BLaER1 treated with 17β-estradiol and CSF1 and Interleukin-3, amounts not matched to agents 10 nM and 100 nM (cell line): Measurements from ENCODE around the gene SEMA5A.
A peak's percentile ranks its signal among the peaks of the same experiment; 100 is the strongest.

Source experiments
- H3K27ac ChIP-seq, 11 experiments: shearing (Covaris generic); formaldehyde crosslinking; 2 replicates each; pipeline ENCODE4 v1.8.1; 2022
- H3K27me3 ChIP-seq, 11 experiments: shearing (Covaris generic); formaldehyde crosslinking; 2 replicates each; pipeline ENCODE4 v1.8.1; 2022
- H3K36me3 ChIP-seq, 11 experiments: shearing (Covaris generic); formaldehyde crosslinking; 2 replicates each; pipeline ENCODE4 v1.8.1; 2022
- H3K4me1 ChIP-seq, 10 experiments: shearing (Covaris generic); formaldehyde crosslinking; 2 replicates each; pipeline ENCODE4 v1.8.1; 2022
- H3K4me2 ChIP-seq, 11 experiments: shearing (Covaris generic); formaldehyde crosslinking; 2 replicates each; pipeline ENCODE4 v1.8.1; 2022
- H3K4me3 ChIP-seq, 10 experiments: shearing (Covaris generic); formaldehyde crosslinking; 2 replicates each; pipeline ENCODE4 v1.8.1; 2022
- H3K9ac ChIP-seq, 11 experiments: shearing (Covaris generic); formaldehyde crosslinking; 2 replicates each; pipeline ENCODE4 v1.8.1; 2022
- H3K9me3 ChIP-seq, 11 experiments: shearing (Covaris generic); formaldehyde crosslinking; replicated peaks in 1 of 11; 2 replicates each; pipeline ENCODE4 v1.8.1; 2022
- H4K20me1 ChIP-seq, 11 experiments: shearing (Covaris generic); formaldehyde crosslinking; 2 replicates each; pipeline ENCODE4 v1.8.1; 2022
- Cebpa-rat ChIP-seq, 11 experiments: shearing (Covaris generic); IDR thresholded peaks; 2 replicates each; pipeline ENCODE4 v1.8.1; 2022

SEMA5A gene

DNA sequence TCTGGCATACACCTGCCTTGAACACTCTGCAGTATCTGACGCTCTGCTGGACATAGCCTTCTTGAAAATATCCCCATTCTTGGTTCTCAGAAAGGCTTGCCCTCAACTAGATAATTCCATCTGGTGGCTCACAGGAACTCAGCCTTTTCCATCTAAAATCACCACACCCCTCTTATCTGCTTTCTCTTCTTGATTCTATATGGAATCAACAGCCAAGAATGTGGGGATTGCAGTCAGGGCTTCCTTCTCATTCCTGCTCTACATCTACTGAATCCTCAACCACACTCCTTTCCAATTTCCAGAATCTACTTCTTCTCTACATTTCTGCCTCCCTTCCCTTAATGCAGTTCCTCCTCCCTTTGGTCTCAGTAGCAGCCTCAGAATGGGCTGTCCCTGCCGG, 170.1 kb downstream of the SEMA5A start:
- no peak overlapping the region for H3K27ac ChIP-seq
- no peaks in the 10 kb centered on the region for H3K4me1 ChIP-seq
- no peak overlapping the region for H3K4me3 ChIP-seq
- no peak overlapping the region for H3K4me2 ChIP-seq
- no peak overlapping the region for H3K9ac ChIP-seq
- no peaks in the 10 kb centered on the region; a peak in 1 of 22 replicates for H3K27me3 ChIP-seq
- H4K20me1 ChIP-seq = no peaks in the 10 kb centered on the region
- H3K36me3 ChIP-seq = no peaks in the 10 kb centered on the region
- no peak for TF ChIP-seq Cebpa-rat (IDR thresholded peaks at IDR 0.05)
- no peaks in the 10 kb centered on the region for H3K9me3 ChIP-seq

DNA sequence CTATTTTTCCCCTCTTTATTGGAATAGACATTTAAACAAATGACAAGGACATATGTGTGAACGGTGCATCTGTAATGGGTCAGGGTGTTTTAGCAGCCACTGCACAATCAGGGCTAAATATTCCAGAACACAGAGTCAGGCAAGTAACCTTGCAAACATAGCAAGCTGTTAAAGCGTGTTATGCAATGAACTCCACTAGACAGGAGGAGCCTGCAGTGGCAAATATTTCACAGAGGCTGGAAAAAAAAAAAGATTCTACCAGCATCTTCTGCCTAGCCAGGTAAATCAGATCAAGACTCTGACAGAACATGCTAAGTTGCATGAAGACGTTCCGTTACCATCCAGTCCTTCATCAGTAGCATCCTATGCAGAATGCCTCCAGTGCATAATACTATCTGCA, 171.8 kb downstream of the SEMA5A start:
- H3K4me3 ChIP-seq = no peak overlapping the region
- TF ChIP-seq Cebpa-rat (IDR thresholded peaks at IDR 0.05) = no peak
- H4K20me1 ChIP-seq = no peaks in the 10 kb centered on the region
- H3K9me3 ChIP-seq = peaks cover 0 to 2% (median under 1%) of the 10 kb centered on the region in 11 experiments; a peak in 6 of 22 replicates
- no peak overlapping the region for H3K27ac ChIP-seq
- H3K4me2 ChIP-seq = no peak overlapping the region
- no peaks in the 10 kb centered on the region; a peak in 1 of 22 replicates for H3K27me3 ChIP-seq
- no peak overlapping the region for H3K9ac ChIP-seq
- no peaks in the 10 kb centered on the region for H3K36me3 ChIP-seq
- no peaks in the 10 kb centered on the region for H3K4me1 ChIP-seq

DNA sequence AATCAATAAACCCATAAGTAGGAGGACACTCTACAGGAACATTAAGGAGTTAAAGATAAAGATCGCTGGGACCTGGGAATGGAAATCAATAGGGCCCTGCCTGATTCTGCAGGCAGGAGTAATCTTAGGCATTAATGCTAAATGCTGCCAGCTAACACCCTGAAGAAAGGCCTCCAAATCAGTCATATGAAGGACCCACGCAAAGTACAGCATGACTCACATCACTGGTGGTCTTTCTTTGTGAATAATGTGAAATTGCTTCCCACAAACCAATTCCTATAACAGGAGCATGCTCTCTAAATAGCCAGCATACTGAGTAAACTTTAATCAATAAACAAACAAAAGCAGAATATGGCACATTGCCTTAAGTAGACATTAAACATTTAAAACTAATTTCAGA, 172.3 kb downstream of the SEMA5A start:
- TF ChIP-seq Cebpa-rat (IDR thresholded peaks at IDR 0.05) = no peak
- Histone ChIP-seq H3K9ac (no peak overlapping the region), H3K27me3 (no peaks in the 10 kb centered on the region; a peak in 1 of 22 replicates), H3K4me2 (no peak overlapping the region), H3K36me3 (no peaks in the 10 kb centered on the region), H4K20me1 (no peaks in the 10 kb centered on the region), H3K27ac (no peak overlapping the region), H3K4me3 (no peak overlapping the region), H3K9me3 (peaks cover 0 to 6% (median 4%) of the 10 kb centered on the region in 11 experiments; a peak in 9 of 22 replicates), H3K4me1 (no peaks in the 10 kb centered on the region)

DNA sequence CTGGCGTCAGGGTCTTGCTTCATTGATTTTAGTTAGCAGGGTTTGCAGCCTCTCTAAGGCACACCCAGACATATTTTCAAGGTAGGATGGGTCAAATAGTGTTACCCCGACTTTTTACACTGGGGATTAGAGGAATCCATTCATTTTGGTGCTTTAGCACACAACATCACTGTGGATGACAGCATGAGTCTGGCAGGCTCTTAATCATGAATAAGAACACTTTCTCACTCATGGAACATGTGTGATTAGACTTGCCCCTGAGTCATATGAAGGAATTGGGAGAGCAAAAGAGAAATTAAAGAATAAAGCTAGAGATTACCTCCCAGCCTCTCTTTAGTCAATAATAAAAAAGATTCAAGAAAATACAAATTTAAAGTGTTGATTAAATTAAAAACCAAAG, 175.6 kb downstream of the SEMA5A start:
- TF ChIP-seq Cebpa-rat (IDR thresholded peaks at IDR 0.05) = no peak
- H3K4me1 ChIP-seq = no peaks in the 10 kb centered on the region
- H3K4me2 ChIP-seq = no peak overlapping the region
- no peak overlapping the region for H3K27ac ChIP-seq
- no peak overlapping the region for H3K4me3 ChIP-seq
- H3K9me3 ChIP-seq = peaks cover 0 to 9% (median 4%) of the 10 kb centered on the region in 11 experiments; a peak in 9 of 22 replicates
- H3K36me3 ChIP-seq = no peaks in the 10 kb centered on the region
- no peaks in the 10 kb centered on the region; a peak in 1 of 22 replicates for H3K27me3 ChIP-seq
- no peaks in the 10 kb centered on the region for H4K20me1 ChIP-seq
- H3K9ac ChIP-seq = no peak overlapping the region

DNA sequence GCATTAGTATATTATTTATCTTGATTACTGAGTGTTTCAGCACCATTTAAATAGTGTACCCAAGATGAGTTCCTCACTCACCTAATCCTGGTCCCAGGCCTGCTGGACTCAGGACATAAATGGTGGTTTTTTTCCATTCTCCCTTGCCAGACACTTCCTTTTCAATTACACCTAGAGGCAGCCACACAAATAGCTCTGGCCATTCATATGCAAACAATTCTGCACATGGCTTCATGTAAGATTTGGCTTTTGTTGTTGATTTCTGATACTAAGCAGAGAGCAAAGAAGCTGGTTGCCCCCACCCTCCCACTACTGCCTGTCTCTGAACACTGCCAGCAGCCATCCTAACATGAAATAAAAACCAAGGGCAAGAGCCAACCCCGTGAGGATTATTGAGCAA, 180.4 kb downstream of the SEMA5A start:
- H4K20me1 ChIP-seq = no peaks in the 10 kb centered on the region
- H3K9ac ChIP-seq = no peak overlapping the region
- H3K27me3 ChIP-seq = no peaks in the 10 kb centered on the region
- no peak overlapping the region for H3K27ac ChIP-seq
- TF ChIP-seq Cebpa-rat (IDR thresholded peaks at IDR 0.05) = no peak
- no peak overlapping the region for H3K4me3 ChIP-seq
- no peak overlapping the region for H3K4me2 ChIP-seq
- H3K4me1 ChIP-seq = peaks cover 13 to 24% (median 17%) of the 10 kb centered on the region in 10 experiments
- peaks cover 0 to 9% (median 4%) of the 10 kb centered on the region in 11 experiments; a peak in 9 of 22 replicates for H3K9me3 ChIP-seq
- no peaks in the 10 kb centered on the region for H3K36me3 ChIP-seq

DNA sequence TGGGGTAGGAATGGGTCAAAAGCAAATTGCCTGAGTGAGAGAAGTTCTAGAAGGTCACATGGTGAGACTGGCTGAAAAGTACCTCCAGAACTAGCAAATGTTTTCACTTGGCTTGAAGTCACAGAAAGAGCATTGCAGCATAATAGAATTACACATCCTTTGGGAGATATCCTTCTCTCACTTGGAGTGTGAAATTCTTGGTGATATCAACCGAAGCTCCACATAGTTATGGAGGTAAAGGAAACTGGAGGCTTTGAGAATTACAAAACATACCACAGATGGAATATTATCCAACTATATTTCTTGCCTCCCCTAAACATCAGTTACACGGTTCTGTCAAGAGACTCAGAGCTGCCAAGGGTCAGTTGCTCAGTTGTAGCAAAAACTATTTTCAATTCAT, 182.4 kb downstream of the SEMA5A start:
- Histone ChIP-seq H3K36me3 (no peaks in the 10 kb centered on the region), H3K9me3 (0 out of 22 replicates have a peak, but pooled peaks cover 0 to 1% (median 0%) of the 10 kb centered on the region in 11 experiments), H3K4me2 (peak overlapping the region; percentile 43 to 82 (median 62)), H3K27ac (no peak overlapping the region), H3K9ac (no peak overlapping the region), H3K4me3 (no peak overlapping the region), H3K27me3 (no peaks in the 10 kb centered on the region), H3K4me1 (peaks cover 13 to 24% (median 17%) of the 10 kb centered on the region in 10 experiments), H4K20me1 (no peaks in the 10 kb centered on the region)
- TF ChIP-seq Cebpa-rat (IDR thresholded peaks at IDR 0.05) = no peak

DNA sequence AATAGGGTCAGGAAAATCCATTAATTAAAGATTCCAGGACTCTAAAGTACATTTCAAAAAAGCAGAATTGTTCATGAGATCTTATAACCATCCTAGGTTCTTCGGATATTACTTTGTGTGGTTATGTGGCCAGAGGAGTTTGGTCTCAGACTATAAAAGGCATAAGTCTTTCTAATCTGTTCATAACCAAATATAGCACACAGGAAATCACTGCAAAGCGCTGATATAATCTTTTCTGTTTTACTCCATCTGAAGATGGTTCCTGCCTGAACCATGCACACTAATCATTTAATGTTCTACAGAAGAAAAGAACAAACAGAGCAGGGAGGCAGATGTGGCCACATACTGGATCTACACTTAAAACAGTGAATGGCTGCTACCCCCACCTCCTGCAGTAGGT, 182.8 kb downstream of the SEMA5A start:
- Histone ChIP-seq H3K4me1 (peaks cover 13 to 24% (median 17%) of the 10 kb centered on the region in 10 experiments), H3K4me3 (no peak overlapping the region), H4K20me1 (no peaks in the 10 kb centered on the region), H3K9ac (no peak overlapping the region), H3K4me2 (peak overlapping the region; percentile 43 to 82 (median 62)), H3K36me3 (no peaks in the 10 kb centered on the region), H3K27me3 (no peaks in the 10 kb centered on the region), H3K9me3 (no peaks in the 10 kb centered on the region), H3K27ac (no peak overlapping the region)
- TF ChIP-seq Cebpa-rat (IDR thresholded peaks at IDR 0.05) = no peak

DNA sequence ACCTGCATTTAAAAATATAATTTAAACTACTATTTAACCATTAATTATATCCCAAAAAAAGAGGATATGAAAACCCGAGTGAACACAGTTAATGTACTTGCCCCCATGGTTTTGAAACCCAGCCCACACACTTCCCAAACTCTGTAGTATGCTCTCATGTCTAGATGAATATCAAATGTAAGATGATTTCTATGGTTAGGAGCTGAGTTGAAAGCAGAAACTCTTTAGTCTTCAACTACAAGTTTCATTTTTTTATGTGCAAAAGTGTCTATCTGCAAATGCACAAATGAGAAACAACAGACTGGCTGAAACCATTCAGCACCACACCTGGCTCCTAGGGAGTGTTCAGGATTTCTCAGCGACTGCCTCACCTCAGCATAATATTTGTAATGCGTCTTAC, 183.3 kb downstream of the SEMA5A start:
- no peak for TF ChIP-seq Cebpa-rat (IDR thresholded peaks at IDR 0.05)
- H3K36me3 ChIP-seq = no peaks in the 10 kb centered on the region
- H3K27me3 ChIP-seq = no peaks in the 10 kb centered on the region
- H3K9ac ChIP-seq = no peak overlapping the region
- peak overlapping the region; percentile 43 to 82 (median 62) for H3K4me2 ChIP-seq
- peaks cover 13 to 24% (median 17%) of the 10 kb centered on the region in 10 experiments for H3K4me1 ChIP-seq
- H3K27ac ChIP-seq = no peak overlapping the region
- no peak overlapping the region for H3K4me3 ChIP-seq
- H3K9me3 ChIP-seq = no peaks in the 10 kb centered on the region
- H4K20me1 ChIP-seq = no peaks in the 10 kb centered on the region

DNA sequence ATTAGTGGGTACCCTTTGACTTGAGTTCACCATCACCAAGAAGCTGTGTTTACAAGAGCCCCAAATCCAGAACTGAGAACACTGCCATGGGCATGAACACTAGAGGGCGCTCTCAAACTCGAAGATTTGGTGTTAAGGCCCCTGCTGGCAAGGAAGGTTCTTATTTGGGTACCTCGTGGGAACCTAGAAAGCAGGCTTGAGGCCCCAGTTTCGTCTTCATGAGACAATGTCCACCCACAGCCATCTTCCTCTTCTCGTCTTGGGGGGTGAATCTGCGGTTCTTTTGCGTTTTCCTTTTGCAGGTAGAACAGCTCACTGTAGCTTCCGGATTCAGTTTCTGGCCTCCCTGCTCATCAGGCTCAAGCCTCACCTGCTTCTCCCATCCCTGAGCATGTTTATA, 184.0 kb downstream of the SEMA5A start:
- no peak for TF ChIP-seq Cebpa-rat (IDR thresholded peaks at IDR 0.05)
- Histone ChIP-seq H3K27ac (no peak overlapping the region), H3K4me2 (peak overlapping the region in 4 of 11 experiments; percentile 56 to 82 (median 72); a peak in 3 of 22 replicates), H4K20me1 (no peaks in the 10 kb centered on the region), H3K9me3 (no peaks in the 10 kb centered on the region), H3K27me3 (no peaks in the 10 kb centered on the region), H3K4me1 (peaks cover 13 to 24% (median 17%) of the 10 kb centered on the region in 10 experiments), H3K36me3 (no peaks in the 10 kb centered on the region), H3K9ac (no peak overlapping the region), H3K4me3 (no peak overlapping the region)

DNA sequence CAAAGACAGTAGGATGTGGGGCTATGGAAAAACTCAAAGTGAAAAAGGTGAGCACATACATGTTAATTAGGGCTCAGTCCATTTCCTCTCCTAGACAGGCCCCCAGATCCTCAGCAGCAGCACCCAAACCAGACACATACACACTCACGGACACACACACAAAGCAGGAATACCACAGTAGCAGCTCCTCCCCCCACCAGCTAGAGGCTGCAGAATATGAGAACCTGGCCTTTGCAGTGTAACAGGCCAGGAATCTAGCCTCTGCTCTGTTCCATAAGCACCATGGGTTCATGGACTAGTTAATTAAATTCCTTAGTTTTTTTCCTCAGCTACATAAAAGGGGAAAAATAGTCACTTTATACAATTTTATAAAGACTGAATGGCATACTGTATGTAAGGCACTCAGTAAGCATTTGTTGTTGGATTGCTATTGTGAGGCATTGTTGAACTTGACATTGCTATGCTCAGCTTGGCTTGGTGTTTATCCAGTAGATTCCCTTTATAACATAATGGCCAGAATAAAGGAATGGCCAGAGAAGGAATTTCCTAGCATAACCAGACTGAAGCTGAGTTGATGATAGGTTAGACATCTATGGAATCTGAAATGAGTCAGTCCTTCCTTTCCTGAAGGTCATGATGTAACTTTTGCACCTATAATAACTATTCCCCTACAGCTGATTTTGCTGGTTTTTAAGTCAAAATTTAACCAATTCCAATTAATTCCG, 186.8 kb downstream of the SEMA5A start:
- H3K27me3 ChIP-seq = no peaks in the 10 kb centered on the region
- H3K9ac ChIP-seq = no peak overlapping the region
- H3K4me2 ChIP-seq = no peak overlapping the region
- no peak for TF ChIP-seq Cebpa-rat (IDR thresholded peaks at IDR 0.05)
- H3K4me1 ChIP-seq = peaks cover 13 to 22% (median 17%) of the 10 kb centered on the region in 10 experiments
- H3K4me3 ChIP-seq = no peak overlapping the region
- no peaks in the 10 kb centered on the region for H4K20me1 ChIP-seq
- no peaks in the 10 kb centered on the region for H3K9me3 ChIP-seq
- no peak overlapping the region for H3K27ac ChIP-seq
- no peaks in the 10 kb centered on the region for H3K36me3 ChIP-seq
